HepG2 (cell line): Measurements from ENCODE around the gene AGPAT3.

Experiments
- ATF7 ChIP-seq, 2 experiments: fragments of 450-650 bp in 1 of 2; sonication (generic) in 1 of 2; formaldehyde crosslinking in 1 of 2; IDR thresholded peaks; 2 replicates each; pipeline versions ENCODE4 v1.4.0 to v1.6.1; 2016 to 2020; ENCODE audit warnings: antibody characterized with exemption in 1 of 2, mild to moderate bottlenecking in 1 of 2, missing genetic modification reagents in 1 of 2
- PTBP1 ChIP-seq: fragments of 200-400 bp; formaldehyde crosslinking; IDR thresholded peaks from 2 replicates; pipeline ENCODE4 v1.6.1; 2018; ENCODE audit warnings: low read length, low read depth; ENCODE audit not compliant: poor library complexity, severe bottlenecking
- TRIM22 ChIP-seq: fragments of 450-650 bp; IDR thresholded peaks from 2 replicates; pipeline ENCODE4 v1.6.1; 2017

DNA sequence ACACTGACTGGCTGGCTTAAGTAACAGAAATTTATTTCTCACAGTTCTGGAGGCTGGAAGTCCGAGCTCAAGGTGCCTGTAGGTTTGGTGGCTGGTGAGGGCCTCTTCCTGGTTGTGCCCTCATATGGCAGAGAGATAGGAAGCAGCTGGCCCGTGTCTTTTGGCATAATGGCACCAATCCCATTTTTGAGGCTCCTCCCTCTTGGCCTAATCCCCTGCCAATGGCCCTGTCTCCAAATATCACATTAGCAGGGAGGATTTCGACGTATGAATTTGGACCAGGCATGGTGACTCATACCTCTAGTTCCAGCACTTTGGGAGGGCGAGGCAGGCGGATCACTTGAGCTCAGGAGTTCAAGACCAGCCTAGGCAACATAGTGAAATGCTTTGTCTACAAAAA lies 37.4 kb downstream of the AGPAT3 start:
- no peak for TF ChIP-seq ATF7 (IDR thresholded peaks at IDR 0.05)
- no peak for TF ChIP-seq ATF7 (CRISPR knock-in tag; IDR thresholded peaks at IDR 0.05)
- no peak for TF ChIP-seq PTBP1
- TF ChIP-seq TRIM22 = no peak
